ENCODE measurements around the gene TCP11X2.
"Not testable (repeated sequence)": the region's sequence is repeated elsewhere in the genome, so short reads cannot be mapped to it uniquely, and the experiment has no call there.

DNA sequence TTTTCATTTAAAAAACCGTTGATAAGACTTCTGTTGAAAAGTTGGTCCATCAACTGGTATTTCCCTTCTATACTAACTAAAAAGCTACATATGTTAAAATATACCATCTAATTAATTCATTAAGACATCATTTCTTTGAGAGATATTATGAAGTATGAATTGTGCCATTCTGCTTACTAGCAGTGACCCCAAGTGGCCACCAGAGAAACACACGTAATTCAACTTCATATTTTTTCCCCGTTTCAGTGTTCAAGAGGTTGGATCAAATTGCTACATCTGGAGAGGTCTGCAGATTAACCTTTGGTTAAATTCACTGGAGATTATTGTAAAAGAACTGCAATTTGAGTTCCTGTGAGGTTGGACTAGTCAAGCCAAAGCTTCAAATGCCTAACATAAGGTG is 1.4 kb downstream of the TCP11X2 start:
- not testable (repeated sequence) for TF ChIP-seq POLR2AphosphoS5 (IDR thresholded peaks at IDR 0.05; ENCODE audit: borderline replicate concordance, low read depth, low read length); EZH2 (IDR thresholded peaks at IDR 0.05)

Data from SK-N-MC (cell line).